ENCODE results near the gene RBM15.

RBM15 gene

DNA sequence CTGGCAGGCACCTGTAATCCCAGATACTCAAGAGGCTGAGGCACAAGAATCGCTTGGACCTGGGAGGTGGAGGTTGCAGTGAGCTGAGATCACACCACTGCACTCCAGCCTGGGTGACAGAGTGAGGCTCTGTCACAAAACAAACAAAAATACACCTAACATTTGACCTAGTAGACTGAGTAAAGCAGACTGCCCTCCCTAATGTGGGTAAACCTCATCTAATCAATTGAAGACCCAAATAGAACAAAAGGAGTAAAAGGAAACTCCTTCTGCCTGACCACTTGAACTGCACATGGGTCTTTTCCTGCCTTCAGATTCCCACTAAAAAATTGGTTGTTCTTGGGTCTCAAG, 19.0 kb upstream of the RBM15 start:
- in situ Hi-C loops (cut with MboI; ENCODE audit: low sequenced_read_pairs), result no loop called here

- in situ Hi-C loops (cut with MboI; ENCODE audit: low sequenced_read_pairs), result no loop called here
Measured at GRCh38 chr1:110321045-110321444, 18.1 kb upstream of the RBM15 start.

DNA sequence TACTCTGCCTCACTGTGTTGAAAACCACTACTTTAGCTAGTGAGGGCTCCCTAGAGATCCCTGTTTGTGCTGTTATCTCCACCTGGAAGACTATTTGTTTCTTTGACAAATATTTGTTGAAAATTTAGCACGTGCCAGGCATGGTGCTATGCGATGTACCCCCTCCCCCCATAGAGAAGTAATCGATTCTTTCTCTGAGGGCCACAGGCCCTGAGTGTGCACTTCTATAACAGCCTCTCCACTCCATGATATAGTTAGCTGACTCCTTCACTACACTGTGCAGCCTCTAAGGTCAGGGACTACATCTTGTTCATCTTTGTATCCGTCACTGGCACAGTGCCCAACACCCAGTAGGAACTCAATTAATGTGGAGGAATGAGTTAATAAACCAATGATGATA, 17.3 kb upstream of the RBM15 start:
- in situ Hi-C loops (cut with MboI; ENCODE audit: low sequenced_read_pairs), result no loop called here

DNA sequence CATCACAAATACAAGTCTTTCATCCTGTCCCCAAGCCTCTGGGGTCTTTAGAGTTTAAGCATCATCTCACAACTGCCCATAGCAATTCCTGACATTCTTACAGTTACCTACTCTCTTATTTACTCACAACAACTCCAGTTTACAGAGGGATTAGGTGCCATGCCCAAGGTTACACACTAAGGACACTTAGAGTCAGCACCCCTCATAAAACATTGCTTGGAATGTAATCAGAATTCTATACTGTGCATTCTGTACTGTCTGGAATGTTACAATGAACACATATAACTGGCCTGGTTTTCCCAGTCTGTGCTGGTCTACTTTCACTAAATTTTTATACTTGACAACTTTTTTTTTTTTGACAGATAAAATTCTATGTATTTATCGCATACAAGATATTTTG, 14.5 kb upstream of the RBM15 start:
- in situ Hi-C loops (cut with MboI; ENCODE audit: low sequenced_read_pairs), result no loop called here

- in situ Hi-C loops (cut with MboI; ENCODE audit: low sequenced_read_pairs), result no loop called here
Measured at GRCh38 chr1:110326826-110327225, 12.4 kb upstream of the RBM15 start.

DNA sequence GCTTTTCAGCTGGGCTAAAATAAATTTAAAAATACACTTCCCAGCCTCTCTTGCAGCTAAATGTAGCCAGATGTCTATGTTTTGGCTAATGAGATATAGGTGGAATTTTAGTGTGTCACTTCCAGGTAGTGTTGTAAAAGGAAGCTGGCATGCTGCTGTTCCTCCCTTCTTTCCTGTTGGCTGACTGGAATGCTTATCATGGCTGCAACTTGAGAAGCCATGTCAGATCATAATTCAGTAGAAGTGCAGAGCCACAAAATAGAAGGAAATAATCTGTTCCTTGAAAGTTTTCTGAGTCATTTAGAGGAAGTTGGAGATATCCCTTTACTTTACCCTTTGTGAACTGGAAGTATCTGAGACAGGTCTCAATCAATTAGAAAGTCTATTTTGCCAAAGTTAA, 10.9 kb upstream of the RBM15 start:
- in situ Hi-C loops (cut with MboI; ENCODE audit: low sequenced_read_pairs), result no loop called here

DNA sequence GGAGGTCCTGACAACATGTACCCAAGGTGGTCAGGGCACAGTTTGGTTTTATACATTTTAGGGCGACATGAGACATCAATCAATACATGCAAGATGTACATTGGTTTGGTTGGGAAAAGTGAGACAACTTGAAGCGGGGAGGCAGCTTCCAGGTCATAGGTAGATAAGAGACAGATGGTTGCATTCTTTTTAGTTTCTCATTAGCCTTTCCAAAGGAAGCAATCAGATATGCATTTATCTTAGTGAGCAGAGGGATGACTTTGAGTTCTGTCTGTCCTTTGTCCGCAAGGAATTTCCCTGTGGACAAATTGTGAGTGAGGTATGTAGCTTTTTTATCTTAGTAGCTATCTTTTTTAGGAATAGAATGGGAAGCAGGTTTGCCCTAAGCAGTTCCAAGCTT, 10.5 kb upstream of the RBM15 start:
- in situ Hi-C loops (cut with MboI; ENCODE audit: low sequenced_read_pairs), result no loop called here

- in situ Hi-C loops (cut with MboI; ENCODE audit: low sequenced_read_pairs), result no loop called here
Measured at GRCh38 chr1:110335265-110335664, 3.9 kb upstream of the RBM15 start.

- in situ Hi-C loops (cut with MboI; ENCODE audit: low sequenced_read_pairs), result no loop called here
Measured at GRCh38 chr1:110336300-110337039, 2.7 kb upstream of the RBM15 start.

DNA sequence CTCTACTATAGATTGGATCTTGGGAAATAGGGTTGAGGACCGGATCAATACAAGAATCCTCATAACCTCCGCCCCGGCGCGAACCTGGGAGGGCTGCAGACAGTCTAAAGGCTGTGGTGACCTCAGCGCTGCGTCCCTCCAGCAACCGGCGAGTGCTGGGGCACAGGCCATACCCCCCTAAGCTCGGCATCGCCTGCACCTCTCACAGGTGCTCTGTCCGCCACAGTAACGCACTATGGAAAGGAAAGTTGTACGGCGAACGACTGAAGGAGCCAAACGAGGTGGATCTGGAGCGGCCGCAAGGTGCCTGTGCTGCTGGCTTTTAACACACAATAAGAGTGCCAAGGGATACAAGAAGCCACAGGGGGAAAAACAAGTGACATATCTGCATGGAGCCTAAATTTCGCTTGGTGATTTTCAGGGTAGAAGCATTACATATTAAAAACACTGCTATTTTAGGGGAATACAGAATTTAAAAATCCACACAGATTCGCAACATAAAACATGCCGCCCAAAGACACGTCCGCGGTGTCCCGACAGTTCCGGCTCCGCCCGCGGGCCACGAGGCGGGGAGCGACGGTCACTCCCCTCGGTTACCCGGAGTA, 1.4 kb upstream of the RBM15 start:
- in situ Hi-C loops (cut with MboI; ENCODE audit: low sequenced_read_pairs), result no loop called here

GRCh38 chr1:110338309-110338885, 780 bp upstream of the RBM15 start:
- in situ Hi-C loops (cut with MboI; ENCODE audit: low sequenced_read_pairs), result no loop called here

DNA sequence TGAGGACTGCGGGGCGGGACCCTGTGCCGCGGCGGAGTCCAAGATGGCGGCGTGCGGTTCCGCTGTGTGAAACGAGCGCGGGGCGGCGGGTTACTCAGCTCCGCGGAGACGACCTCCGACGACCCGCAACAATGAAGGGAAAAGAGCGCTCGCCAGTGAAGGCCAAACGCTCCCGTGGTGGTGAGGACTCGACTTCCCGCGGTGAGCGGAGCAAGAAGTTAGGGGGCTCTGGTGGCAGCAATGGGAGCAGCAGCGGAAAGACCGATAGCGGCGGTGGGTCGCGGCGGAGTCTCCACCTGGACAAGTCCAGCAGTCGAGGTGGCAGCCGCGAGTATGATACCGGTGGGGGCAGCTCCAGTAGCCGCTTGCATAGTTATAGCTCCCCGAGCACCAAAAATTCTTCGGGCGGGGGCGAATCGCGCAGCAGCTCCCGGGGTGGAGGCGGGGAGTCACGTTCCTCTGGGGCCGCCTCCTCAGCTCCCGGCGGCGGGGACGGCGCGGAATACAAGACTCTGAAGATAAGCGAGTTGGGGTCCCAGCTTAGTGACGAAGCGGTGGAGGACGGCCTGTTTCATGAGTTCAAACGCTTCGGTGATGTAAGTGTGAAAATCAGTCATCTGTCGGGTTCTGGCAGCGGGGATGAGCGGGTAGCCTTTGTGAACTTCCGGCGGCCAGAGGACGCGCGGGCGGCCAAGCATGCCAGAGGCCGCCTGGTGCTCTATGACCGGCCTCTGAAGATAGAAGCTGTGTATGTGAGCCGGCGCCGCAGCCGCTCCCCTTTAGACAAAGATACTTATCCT, 430 bp downstream of the RBM15 start:
- in situ Hi-C loops (cut with MboI; ENCODE audit: low sequenced_read_pairs), result no loop called here

DNA sequence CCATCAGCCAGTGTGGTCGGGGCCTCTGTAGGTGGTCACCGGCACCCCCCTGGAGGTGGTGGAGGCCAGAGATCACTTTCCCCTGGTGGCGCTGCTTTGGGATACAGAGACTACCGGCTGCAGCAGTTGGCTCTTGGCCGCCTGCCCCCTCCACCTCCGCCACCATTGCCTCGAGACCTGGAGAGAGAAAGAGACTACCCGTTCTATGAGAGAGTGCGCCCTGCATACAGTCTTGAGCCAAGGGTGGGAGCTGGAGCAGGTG, 961 bp downstream of the RBM15 start:
- in situ Hi-C loops (cut with MboI; ENCODE audit: low sequenced_read_pairs), result no loop called here

GRCh38 chr1:110341146-110341871, 2.1 kb downstream of the RBM15 start:
- in situ Hi-C loops (cut with MboI; ENCODE audit: low sequenced_read_pairs), result no loop called here

DNA sequence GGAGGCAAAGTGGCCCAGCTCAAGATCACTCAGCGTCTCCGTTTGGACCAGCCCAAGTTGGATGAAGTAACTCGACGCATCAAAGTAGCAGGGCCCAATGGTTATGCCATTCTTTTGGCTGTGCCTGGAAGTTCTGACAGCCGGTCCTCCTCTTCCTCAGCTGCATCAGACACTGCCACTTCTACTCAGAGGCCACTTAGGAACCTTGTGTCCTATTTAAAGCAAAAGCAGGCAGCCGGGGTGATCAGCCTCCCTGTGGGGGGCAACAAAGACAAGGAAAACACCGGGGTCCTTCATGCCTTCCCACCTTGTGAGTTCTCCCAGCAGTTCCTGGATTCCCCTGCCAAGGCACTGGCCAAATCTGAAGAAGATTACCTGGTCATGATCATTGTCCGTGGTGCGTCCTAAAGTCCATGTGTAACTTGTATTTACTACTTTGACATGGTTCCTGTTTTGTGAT, 2.7 kb downstream of the RBM15 start:
- in situ Hi-C loops (cut with MboI; ENCODE audit: low sequenced_read_pairs), result no loop called here

- in situ Hi-C loops (cut with MboI; ENCODE audit: low sequenced_read_pairs), result no loop called here
Measured at GRCh38 chr1:110343249-110343648, 4.1 kb downstream of the RBM15 start.

DNA sequence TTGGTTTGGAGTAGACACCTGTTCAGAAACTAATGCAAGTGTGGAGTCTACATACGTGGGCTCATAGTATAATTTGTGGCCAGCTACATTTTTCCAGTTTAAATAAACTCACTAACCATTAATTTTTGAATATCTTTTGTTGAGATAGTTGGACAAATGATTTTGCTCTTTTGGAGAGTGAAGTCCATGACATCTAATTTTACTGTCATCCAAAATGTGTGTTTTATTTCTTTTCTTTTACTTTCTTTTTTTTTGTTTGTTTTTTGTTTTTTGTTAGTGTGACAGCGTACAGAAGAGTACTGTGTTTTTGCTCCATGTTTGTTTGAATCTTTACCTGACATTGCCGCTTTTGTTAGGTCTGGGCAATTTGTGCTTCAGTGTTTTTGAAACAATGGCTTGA, 5.0 kb downstream of the RBM15 start:
- in situ Hi-C loops (cut with MboI; ENCODE audit: low sequenced_read_pairs), result no loop called here

DNA sequence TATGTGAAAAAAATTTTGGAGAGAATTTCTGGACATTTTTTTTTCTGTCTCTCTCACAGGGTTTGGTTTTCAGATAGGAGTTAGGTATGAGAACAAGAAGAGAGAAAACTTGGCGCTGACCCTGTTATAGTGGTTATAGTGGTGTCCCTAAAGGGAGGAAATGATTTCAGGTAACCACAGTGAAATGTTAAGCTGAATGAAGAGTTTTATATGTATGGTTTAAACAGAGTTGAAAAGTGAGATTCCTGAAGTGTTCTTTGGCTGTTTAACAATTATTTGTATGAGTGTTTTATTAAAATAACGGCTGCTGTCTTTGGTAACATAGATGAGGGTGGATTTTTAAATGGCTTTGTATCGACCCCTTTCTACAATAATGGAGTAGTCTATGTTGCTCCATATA, 6.3 kb downstream of the RBM15 start:
- in situ Hi-C loops (cut with MboI; ENCODE audit: low sequenced_read_pairs), result no loop called here

DNA sequence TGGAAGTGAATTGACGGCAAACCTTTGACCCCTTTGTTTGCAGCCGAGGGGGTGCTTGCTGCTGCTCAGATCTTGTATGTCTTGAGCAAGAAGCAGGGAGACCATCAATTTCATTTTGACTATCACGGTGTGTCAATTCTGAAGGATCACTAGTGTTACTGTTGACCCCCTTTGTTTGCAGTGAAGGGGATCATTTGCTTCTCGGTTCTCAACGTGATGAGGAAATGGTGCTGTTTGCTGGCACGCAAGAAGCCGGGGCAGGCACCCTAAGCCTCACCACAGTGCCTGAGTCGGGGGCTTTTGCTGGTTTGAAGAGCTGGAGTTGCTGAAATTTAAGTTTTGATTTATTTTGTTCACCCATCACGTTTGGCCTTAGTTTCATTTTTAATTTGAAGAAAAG, 7.5 kb downstream of the RBM15 start:
- in situ Hi-C loops (cut with MboI; ENCODE audit: low sequenced_read_pairs), result no loop called here

GRCh38 chr1:110347182-110347893, 8.2 kb downstream of the RBM15 start:
- in situ Hi-C loops (cut with MboI; ENCODE audit: low sequenced_read_pairs), result no loop called here

DNA sequence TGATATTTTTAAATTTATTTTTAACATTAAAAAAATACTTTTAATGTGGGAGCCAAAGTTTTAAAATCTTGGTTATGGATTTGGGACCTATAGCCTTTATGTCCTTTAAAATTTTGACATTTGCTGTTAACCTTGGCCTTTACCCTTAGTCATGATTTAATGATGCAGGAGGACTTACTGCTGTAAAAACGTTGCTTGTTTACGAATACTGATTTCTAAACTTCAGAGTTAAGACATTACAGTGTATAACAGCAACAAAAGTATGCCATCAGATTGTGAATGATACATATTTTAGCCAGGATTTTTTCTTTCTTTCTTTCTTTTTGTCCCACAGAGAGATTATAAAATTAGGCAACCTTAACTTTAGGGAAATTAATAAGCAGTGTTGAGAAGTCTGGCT, 8.9 kb downstream of the RBM15 start:
- in situ Hi-C loops (cut with MboI; ENCODE audit: low sequenced_read_pairs), result no loop called here

Measured in HL-60/S4 treated with retinoic acid at 250 ng/mL for 4 days and 3 days (cell line).